Measurements from ENCODE around the gene GMEB2.

DNA sequence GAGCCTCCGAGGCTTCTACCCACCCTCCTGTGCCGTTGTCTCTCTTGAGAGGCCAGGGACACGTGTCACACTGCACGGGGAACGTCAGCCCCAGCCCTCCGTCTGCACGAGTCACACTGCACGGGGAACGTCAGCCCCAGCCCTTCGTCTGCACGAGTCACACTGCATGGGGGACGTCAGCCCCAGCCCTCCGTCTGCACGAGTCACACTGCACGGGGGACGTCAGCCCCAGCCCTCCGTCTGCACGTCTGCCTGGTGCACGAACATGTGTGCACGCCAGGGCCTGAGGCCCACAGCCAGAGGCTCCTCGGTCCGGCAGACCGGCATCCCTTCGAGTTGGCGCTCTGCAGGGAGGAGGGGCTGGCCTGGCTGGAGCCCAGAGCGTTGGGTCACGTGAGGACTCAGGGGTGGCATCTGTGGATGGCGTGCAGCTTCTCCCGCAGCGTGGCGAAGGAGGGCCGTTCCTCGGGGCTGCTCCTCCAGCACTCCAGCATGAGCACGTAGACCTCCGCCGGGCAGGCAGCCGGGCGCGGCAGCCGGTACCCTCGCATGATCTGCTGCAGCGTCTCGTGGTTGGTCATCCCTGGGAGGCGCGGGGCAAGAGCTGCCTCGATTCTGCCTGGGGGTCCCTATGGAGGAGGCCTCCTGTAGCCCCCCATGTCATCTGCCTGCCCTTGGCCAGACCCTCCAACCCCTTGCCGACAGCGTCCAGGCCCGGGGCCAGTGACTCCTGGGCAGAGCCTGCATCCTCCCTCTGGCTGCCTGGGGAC, 86.3 kb downstream of the GMEB2 start:
- TF ChIP-seq, protein P1, sequence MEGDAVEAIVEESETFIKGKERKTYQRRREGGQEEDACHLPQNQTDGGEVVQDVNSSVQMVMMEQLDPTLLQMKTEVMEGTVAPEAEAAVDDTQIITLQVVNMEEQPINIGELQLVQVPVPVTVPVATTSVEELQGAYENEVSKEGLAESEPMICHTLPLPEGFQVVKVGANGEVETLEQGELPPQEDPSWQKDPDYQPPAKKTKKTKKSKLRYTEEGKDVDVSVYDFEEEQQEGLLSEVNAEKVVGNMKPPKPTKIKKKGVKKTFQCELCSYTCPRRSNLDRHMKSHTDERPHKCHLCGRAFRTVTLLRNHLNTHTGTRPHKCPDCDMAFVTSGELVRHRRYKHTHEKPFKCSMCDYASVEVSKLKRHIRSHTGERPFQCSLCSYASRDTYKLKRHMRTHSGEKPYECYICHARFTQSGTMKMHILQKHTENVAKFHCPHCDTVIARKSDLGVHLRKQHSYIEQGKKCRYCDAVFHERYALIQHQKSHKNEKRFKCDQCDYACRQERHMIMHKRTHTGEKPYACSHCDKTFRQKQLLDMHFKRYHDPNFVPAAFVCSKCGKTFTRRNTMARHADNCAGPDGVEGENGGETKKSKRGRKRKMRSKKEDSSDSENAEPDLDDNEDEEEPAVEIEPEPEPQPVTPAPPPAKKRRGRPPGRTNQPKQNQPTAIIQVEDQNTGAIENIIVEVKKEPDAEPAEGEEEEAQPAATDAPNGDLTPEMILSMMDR (IDR thresholded peaks at IDR 0.05) = no peak
- no peak for TF ChIP-seq POLR2AphosphoS5 (IDR thresholded peaks at IDR 0.05)
